AG08395 (cell line): Measurements from ENCODE around the gene PASK.

Source experiments
- DNase-seq: peaks from one replicate; pipeline ENCODE4 v3.0.0; 2012; ENCODE audit warnings: mixed read lengths, low spot score

PASK gene

GRCh38 chr2:241147336-241147735 is 1.9 kb downstream of the PASK start:
- DNase-seq, result no peak

- no peak for DNase-seq
Observed at GRCh38 chr2:241146286-241146685, 3.0 kb downstream of the PASK start.

GRCh38 chr2:241142593-241142992 is 6.7 kb downstream of the PASK start:
- DNase-seq, result no peak

GRCh38 chr2:241142063-241142462 is 7.2 kb downstream of the PASK start:
- no peak for DNase-seq

- DNase-seq, result no peak
Observed at GRCh38 chr2:241141214-241141770, 8.0 kb downstream of the PASK start.

GRCh38 chr2:241140445-241140840 is 8.8 kb downstream of the PASK start:
- no peak for DNase-seq

- DNase-seq, result no peak
Observed at GRCh38 chr2:241139531-241140444, 9.5 kb downstream of the PASK start.

- no peak for DNase-seq
Observed at GRCh38 chr2:241138471-241138870, 10.8 kb downstream of the PASK start.

GRCh38 chr2:241137276-241138190 is 11.7 kb downstream of the PASK start:
- DNase-seq, result no peak

- DNase-seq, result no peak
Observed at GRCh38 chr2:241136661-241137260, 12.5 kb downstream of the PASK start.

- DNase-seq, result no peak
Observed at GRCh38 chr2:241136191-241136590, 13.1 kb downstream of the PASK start.

- no peak for DNase-seq
Observed at GRCh38 chr2:241135737-241136136, 13.5 kb downstream of the PASK start.

- no peak for DNase-seq
Observed at GRCh38 chr2:241134711-241135110, 14.6 kb downstream of the PASK start.

GRCh38 chr2:241133436-241133820 is 15.8 kb downstream of the PASK start:
- DNase-seq, result no peak

- no peak for DNase-seq
Observed at GRCh38 chr2:241132538-241133435, 16.5 kb downstream of the PASK start.

- no peak for DNase-seq
Observed at GRCh38 chr2:241131531-241131930, 17.7 kb downstream of the PASK start.

- DNase-seq, result no peak
Observed at GRCh38 chr2:241130316-241130715, 19.0 kb downstream of the PASK start.

- DNase-seq, result no peak
Observed at GRCh38 chr2:241129086-241129871, 20.0 kb downstream of the PASK start.

GRCh38 chr2:241128266-241128665 is 21.0 kb downstream of the PASK start:
- no peak for DNase-seq

GRCh38 chr2:241126771-241127202 is 22.5 kb downstream of the PASK start:
- no peak for DNase-seq
